CD4-positive, alpha-beta T cell treated with Interleukin-15 for 4 hours (primary cell): Measurements from ENCODE around the gene MYOF.
"Not testable (repeated sequence)": the region's sequence is repeated elsewhere in the genome, so short reads cannot be mapped to it uniquely, and the experiment has no call there.

Experiments used
- DNase-seq: peaks from one replicate; pipeline ENCODE4 v3.0.0-alpha.2; 2020; ENCODE audit warnings: low spot score

Gene MYOF

GRCh38 chr10:93422118-93422517, 60.0 kb downstream of the MYOF start:
- DNase-seq = no peak

GRCh38 chr10:93420944-93421825, 60.9 kb downstream of the MYOF start:
- no peak for DNase-seq

GRCh38 chr10:93420091-93420490, 62.0 kb downstream of the MYOF start:
- no peak for DNase-seq

- not testable (repeated sequence) for DNase-seq
These were observed 63.1 kb downstream of the MYOF start for GRCh38 chr10:93419016-93419415.

GRCh38 chr10:93417921-93418320, 64.2 kb downstream of the MYOF start:
- no peak for DNase-seq

- no peak for DNase-seq
These were observed 64.9 kb downstream of the MYOF start for GRCh38 chr10:93417266-93417665.

GRCh38 chr10:93416824-93417223, 65.3 kb downstream of the MYOF start:
- DNase-seq = no peak

- no peak for DNase-seq
These were observed 66.4 kb downstream of the MYOF start for GRCh38 chr10:93415693-93416092.

GRCh38 chr10:93413252-93413689, 68.9 kb downstream of the MYOF start:
- peak; percentile 33 for DNase-seq

GRCh38 chr10:93412801-93413200, 69.3 kb downstream of the MYOF start:
- peak; percentile 12 for DNase-seq

- no peak for DNase-seq
These were observed 71.3 kb downstream of the MYOF start for GRCh38 chr10:93410697-93411348.

- DNase-seq = no peak
These were observed 73.4 kb downstream of the MYOF start for GRCh38 chr10:93408783-93409182.

- DNase-seq = no peak
These were observed 75.6 kb downstream of the MYOF start for GRCh38 chr10:93406364-93407145.

GRCh38 chr10:93404048-93404354, 78.1 kb downstream of the MYOF start:
- DNase-seq = no peak

GRCh38 chr10:93403152-93404047, 78.7 kb downstream of the MYOF start:
- no peak for DNase-seq

GRCh38 chr10:93402192-93402591, 79.9 kb downstream of the MYOF start:
- no peak for DNase-seq

GRCh38 chr10:93398528-93398927, 83.6 kb downstream of the MYOF start:
- DNase-seq = no peak

GRCh38 chr10:93397020-93397419, 85.1 kb downstream of the MYOF start:
- DNase-seq = no peak

- DNase-seq = no peak
These were observed 88.9 kb downstream of the MYOF start for GRCh38 chr10:93393211-93393610.

- no peak for DNase-seq
These were observed 90.0 kb downstream of the MYOF start for GRCh38 chr10:93392121-93392520.

- DNase-seq = no peak
These were observed 91.6 kb downstream of the MYOF start for GRCh38 chr10:93390306-93391090.
